Spleen (tissue), 7 donors: ENCODE measurements around the gene LRRC45.

Experiments used
- CTCF ChIP-seq, 11 experiments: fragments of 200-600 bp in 7 of 11; fragments of 450-650 bp in 4 of 11; sonication (generic) in 4 of 11; IDR thresholded peaks in 8 of 11; conservative IDR thresholded peaks in 3 of 11; 1 replicate in 7 of 11; 2 replicates in 4 of 11; pipeline versions ENCODE4 v1.4.0 to v1.8.0; 2016 to 2021; ENCODE audit warnings: antibody characterized with exemption in 11 of 11, inconsistent platforms in 4 of 11, mild to moderate bottlenecking in 1 of 11
- POLR2A ChIP-seq, 3 donors: fragments of 450-650 bp; IDR thresholded peaks; one replicate each; pipeline ENCODE4 v1.5.1; 2017; ENCODE audit warnings: antibody characterized with exemption in 3 of 3, mild to moderate bottlenecking in 1 of 3
- POLR2AphosphoS5 ChIP-seq, 3 donors: sonication (generic); formaldehyde crosslinking; IDR thresholded peaks; one replicate each; pipeline ENCODE4 v1.5.1; 2017; ENCODE audit warnings: antibody characterized with exemption in 3 of 3
- donor health status: DM: no; HTN: no; CAD: no; lungs with moderate emphysema.
- donor health status: DM: no; HTN: no; CAD: no.
- donor health status: DM: no; HTN: no; CAD: no.

- TF ChIP-seq CTCF (IDR thresholded peaks at IDR 0.05 in 8 of 11, conservative IDR thresholded peaks at IDR 0.05 in 3 of 11): no peak
- TF ChIP-seq POLR2AphosphoS5 (IDR thresholded peaks at IDR 0.05): no peak
- no peak for TF ChIP-seq POLR2A (IDR thresholded peaks at IDR 0.05)
Observed at GRCh38 chr17:82049521-82049971, 26.4 kb downstream of the LRRC45 start.
